Neuron (in vitro differentiated cells): ENCODE measurements around the gene PGA5.

Experiments used
- H2AFZ ChIP-seq: one replicate; pipeline ENCODE4 v1.6.1; 2013; ENCODE audit warnings: low read depth, mild to moderate bottlenecking, inconsistent platforms, low read length, moderate library complexity
- H3K27me3 ChIP-seq: one replicate; pipeline ENCODE4 v1.6.1; 2013; ENCODE audit warnings: low read length; ENCODE audit not compliant: insufficient read depth
- H3K36me3 ChIP-seq: one replicate; pipeline ENCODE4 v1.6.1; 2013; ENCODE audit warnings: low read length; ENCODE audit not compliant: insufficient read depth
- H3K4me1 ChIP-seq: one replicate; pipeline ENCODE4 v1.6.1; 2013; ENCODE audit warnings: low read length; ENCODE audit not compliant: insufficient read depth
- H3K4me3 ChIP-seq: 2 replicates; pipeline ENCODE4 v1.5.1; 2013; ENCODE audit warnings: mild to moderate bottlenecking, low read length, moderate library complexity
- H3K9me3 ChIP-seq: one replicate; pipeline ENCODE4 v1.6.1; 2013; ENCODE audit warnings: low read length

The PGA5 gene

GRCh38 chr11:61265357-61265756, 24.4 kb downstream of the PGA5 start:
- Histone ChIP-seq H3K27me3 (no peaks in the 10 kb centered on the region), H2AFZ (no peak overlapping the region), H3K4me1 (no peaks in the 10 kb centered on the region), H3K9me3 (no peaks in the 10 kb centered on the region), H3K4me3 (no peak overlapping the region), H3K36me3 (no peaks in the 10 kb centered on the region)

GRCh38 chr11:61266602-61267001, 25.6 kb downstream of the PGA5 start:
- Histone ChIP-seq H3K27me3 (no peaks in the 10 kb centered on the region), H3K9me3 (no peaks in the 10 kb centered on the region), H3K4me3 (no peak overlapping the region), H2AFZ (no peak overlapping the region), H3K36me3 (no peaks in the 10 kb centered on the region), H3K4me1 (no peaks in the 10 kb centered on the region)

- Histone ChIP-seq H3K4me3 (no peak overlapping the region), H3K4me1 (no peaks in the 10 kb centered on the region), H2AFZ (no peak overlapping the region), H3K36me3 (no peaks in the 10 kb centered on the region), H3K27me3 (no peaks in the 10 kb centered on the region), H3K9me3 (no peaks in the 10 kb centered on the region)
These were observed 26.5 kb downstream of the PGA5 start for GRCh38 chr11:61267437-61267841.

GRCh38 chr11:61268588-61269250, 27.7 kb downstream of the PGA5 start:
- Histone ChIP-seq H3K4me1 (no peaks in the 10 kb centered on the region), H3K27me3 (no peaks in the 10 kb centered on the region), H3K36me3 (no peaks in the 10 kb centered on the region), H3K4me3 (no peak overlapping the region), H2AFZ (no peak overlapping the region), H3K9me3 (no peaks in the 10 kb centered on the region)

GRCh38 chr11:61270354-61271076, 29.5 kb downstream of the PGA5 start:
- Histone ChIP-seq H3K27me3 (no peaks in the 10 kb centered on the region), H3K36me3 (no peaks in the 10 kb centered on the region), H3K9me3 (no peaks in the 10 kb centered on the region), H2AFZ (no peak overlapping the region), H3K4me1 (no peaks in the 10 kb centered on the region), H3K4me3 (no peak overlapping the region)

- no peak overlapping the region for H2AFZ ChIP-seq
- H3K27me3 ChIP-seq = no peaks in the 10 kb centered on the region
- no peaks in the 10 kb centered on the region for H3K36me3 ChIP-seq
- H3K4me1 ChIP-seq = no peaks in the 10 kb centered on the region
- H3K9me3 ChIP-seq = no peaks in the 10 kb centered on the region
- no peak overlapping the region for H3K4me3 ChIP-seq
These were observed 31.8 kb downstream of the PGA5 start for GRCh38 chr11:61272731-61273130.

GRCh38 chr11:61273178-61274078, 32.5 kb downstream of the PGA5 start:
- no peaks in the 10 kb centered on the region for H3K4me1 ChIP-seq
- H3K4me3 ChIP-seq = no peak overlapping the region
- H3K36me3 ChIP-seq = no peaks in the 10 kb centered on the region
- no peak overlapping the region for H2AFZ ChIP-seq
- no peaks in the 10 kb centered on the region for H3K9me3 ChIP-seq
- H3K27me3 ChIP-seq = no peaks in the 10 kb centered on the region

GRCh38 chr11:61274084-61274483, 33.1 kb downstream of the PGA5 start:
- Histone ChIP-seq H3K36me3 (no peaks in the 10 kb centered on the region), H3K4me3 (no peak overlapping the region), H3K9me3 (no peaks in the 10 kb centered on the region), H3K27me3 (no peaks in the 10 kb centered on the region), H3K4me1 (no peaks in the 10 kb centered on the region), H2AFZ (no peak overlapping the region)

- Histone ChIP-seq H3K27me3 (no peaks in the 10 kb centered on the region), H3K36me3 (no peaks in the 10 kb centered on the region), H2AFZ (no peak overlapping the region), H3K4me3 (no peak overlapping the region), H3K9me3 (no peaks in the 10 kb centered on the region), H3K4me1 (no peaks in the 10 kb centered on the region)
These were observed 34.2 kb downstream of the PGA5 start for GRCh38 chr11:61275191-61275590.

GRCh38 chr11:61277186-61278000, 36.4 kb downstream of the PGA5 start:
- no peak overlapping the region for H2AFZ ChIP-seq
- no peaks in the 10 kb centered on the region for H3K4me1 ChIP-seq
- H3K4me3 ChIP-seq = no peak overlapping the region

GRCh38 chr11:61278001-61278470, 37.1 kb downstream of the PGA5 start:
- no peaks in the 10 kb centered on the region for H3K36me3 ChIP-seq
- H2AFZ ChIP-seq = no peak overlapping the region
- no peak overlapping the region for H3K4me3 ChIP-seq
- H3K27me3 ChIP-seq = no peaks in the 10 kb centered on the region
- H3K4me1 ChIP-seq = no peaks in the 10 kb centered on the region
- H3K9me3 ChIP-seq = no peaks in the 10 kb centered on the region

More at GRCh38 chr11:61277186-61278000, 36.4 kb downstream of the PGA5 start:
- H3K9me3 ChIP-seq = no peaks in the 10 kb centered on the region
- H3K36me3 ChIP-seq = no peaks in the 10 kb centered on the region
- no peaks in the 10 kb centered on the region for H3K27me3 ChIP-seq

- Histone ChIP-seq H3K36me3 (no peaks in the 10 kb centered on the region), H3K27me3 (no peaks in the 10 kb centered on the region), H3K9me3 (no peaks in the 10 kb centered on the region), H3K4me3 (no peak overlapping the region), H3K4me1 (no peaks in the 10 kb centered on the region), H2AFZ (no peak overlapping the region)
These were observed 39.1 kb downstream of the PGA5 start for GRCh38 chr11:61279934-61280659.
